Testis (tissue), 3 donors: ENCODE data around the gene GNB1L. TPM values are rescaled to one million over a fixed set of nuclear protein-coding genes. Genes with fewer than 3 reads are reported as not detected.

Source experiments
- DNase-seq: peaks from one replicate; pipeline ENCODE4 v3.0.0-alpha.2; 2019
- H3K27ac ChIP-seq, 2 donors: fragments of 200-600 bp; sonication (generic); one replicate each; pipeline ENCODE4 v1.5.1; 2019
- H3K27me3 ChIP-seq: fragments of 200-600 bp; sonication (generic); one replicate; pipeline ENCODE4 v1.5.1; 2019
- H3K36me3 ChIP-seq: fragments of 200-600 bp; sonication (generic); one replicate; pipeline ENCODE4 v1.5.1; 2017; ENCODE audit warnings: low read depth; ENCODE audit errors: missing control alignments
- H3K4me1 ChIP-seq: fragments of 200-600 bp; sonication (generic); one replicate; pipeline ENCODE4 v1.5.1; 2019
- H3K4me3 ChIP-seq, 2 donors: fragments of 200-600 bp; sonication (generic); one replicate each; pipeline ENCODE4 v1.5.1; 2017 to 2019
- H3K9me3 ChIP-seq: fragments of 200-600 bp; sonication (generic); one replicate; pipeline ENCODE4 v1.5.1; 2017
- CTCF ChIP-seq, 3 experiments: fragments of 450-650 bp in 2 of 3; fragments of 200-600 bp in 1 of 3; sonication (generic) in 1 of 3; IDR thresholded peaks; one replicate each; pipeline ENCODE4 v1.5.1; 2016 to 2019; ENCODE audit warnings: antibody characterized with exemption in 3 of 3, mild to moderate bottlenecking in 2 of 3, moderate library complexity in 1 of 3
- POLR2A ChIP-seq: fragments of 450-650 bp; IDR thresholded peaks from one replicate; pipeline ENCODE4 v1.6.1; 2017; ENCODE audit warnings: antibody characterized with exemption, mild to moderate bottlenecking, moderate library complexity
- WGBS, 2 donors: methylation state at CpG; one replicate each; pipeline ENCODE4 v1.1.5; 2018; 5-methylcytosine and 5-hydroxymethylcytosine counted together
- intact Hi-C: fragments of 100-400 bp; cut with DNase I; formaldehyde crosslinking; loops from one replicate; pipeline ENCODE4 v1.15.1; 2023; ENCODE audit warnings: low total_unique reads
- polyA plus RNA-seq: library from polyadenylated mRNA; stranded (reverse); fragments of 350-450 nt; fragmentation: Illumina TruSeq; extraction: RNeasy Lipid Tissue Mini Kit (QIAGEN cat#74804); gene quantifications from one replicate; pipeline ENCODE4 v1.2.3, GENCODE V29; 2014; ENCODE audit warnings: low read depth, low replicate concordance; ENCODE audit not compliant: insufficient read depth
- total RNA-seq, 2 donors: library from RNA; depleted of rRNA; stranded (reverse); fragments of >200 nt; gene quantifications; one replicate each; pipeline ENCODE4 v1.2.3, GENCODE V29; 2016

Gene GNB1L
- total and polyA plus RNA-seq, 3 donors from 2014 or later = 5.5 to 6.9 (median 6.0) TPM

GRCh38 chr22:19755722-19756287 is 98.9 kb downstream of the GNB1L start:
- Histone ChIP-seq H3K9me3 (no peaks in the 10 kb centered on the region), H3K4me1 (no peaks in the 10 kb centered on the region), H3K4me3 (no peak overlapping the region), H3K27me3 (no peaks in the 10 kb centered on the region), H3K36me3 (no peaks in the 10 kb centered on the region), H3K27ac (no peak overlapping the region)
- no peak for DNase-seq
- TF ChIP-seq CTCF (IDR thresholded peaks at IDR 0.05) = no peak
- no peak for TF ChIP-seq POLR2A
- intact Hi-C loops = no loop called here
- 3 to 4% methylated on average over 12 to 26 of the region's 26 CpGs for WGBS, 2 donors

GRCh38 chr22:19755145-19755710 is 99.4 kb downstream of the GNB1L start:
- no peak overlapping the region for H3K27ac ChIP-seq
- H3K27me3 ChIP-seq = no peaks in the 10 kb centered on the region
- no peaks in the 10 kb centered on the region for H3K4me1 ChIP-seq
- DNase-seq = no peak
- H3K4me3 ChIP-seq = no peak overlapping the region
- intact Hi-C loops = no loop called here
- WGBS, 2 donors = 1% methylated on average over 58 of the region's 59 CpGs; no CpG with 5 or more reads in 1 of the 2 donors
- no peak for TF ChIP-seq POLR2A
- TF ChIP-seq CTCF (IDR thresholded peaks at IDR 0.05) = no peak
- no peaks in the 10 kb centered on the region for H3K9me3 ChIP-seq
- no peaks in the 10 kb centered on the region for H3K36me3 ChIP-seq

GRCh38 chr22:19754701-19755144 is 100.0 kb downstream of the GNB1L start:
- WGBS, 2 donors = 27 to 40% methylated on average over 1 to 14 of the region's 14 CpGs
- H3K4me3 ChIP-seq = no peak overlapping the region

GRCh38 chr22:19753996-19754700 is 100.5 kb downstream of the GNB1L start:
- TF ChIP-seq POLR2A (no peak), CTCF (IDR thresholded peaks at IDR 0.05) (no peak)

More at GRCh38 chr22:19754701-19755144, 100.0 kb downstream of the GNB1L start:
- no peaks in the 10 kb centered on the region for H3K27me3 ChIP-seq
- H3K4me1 ChIP-seq = no peaks in the 10 kb centered on the region
- intact Hi-C loops = no loop called here
- TF ChIP-seq POLR2A = no peak
- TF ChIP-seq CTCF (IDR thresholded peaks at IDR 0.05) = no peak
- no peak for DNase-seq
- no peaks in the 10 kb centered on the region for H3K9me3 ChIP-seq
- H3K36me3 ChIP-seq = no peaks in the 10 kb centered on the region
- H3K27ac ChIP-seq = no peak overlapping the region

More at GRCh38 chr22:19753996-19754700, 100.5 kb downstream of the GNB1L start:
- intact Hi-C loops = no loop called here
- Histone ChIP-seq H3K4me3 (no peak overlapping the region), H3K27me3 (no peaks in the 10 kb centered on the region), H3K4me1 (no peaks in the 10 kb centered on the region), H3K36me3 (no peaks in the 10 kb centered on the region), H3K27ac (no peak overlapping the region), H3K9me3 (no peaks in the 10 kb centered on the region)
- DNase-seq = no peak
- WGBS, 2 donors = 67 to 79% methylated on average over 7 to 14 of the region's 14 CpGs
